AG08395 (cell line): ENCODE measurements around the gene MAP4K3.

Source experiments
- DNase-seq: peaks from one replicate; pipeline ENCODE4 v3.0.0; 2012; ENCODE audit warnings: mixed read lengths, low spot score

Gene MAP4K3

DNA sequence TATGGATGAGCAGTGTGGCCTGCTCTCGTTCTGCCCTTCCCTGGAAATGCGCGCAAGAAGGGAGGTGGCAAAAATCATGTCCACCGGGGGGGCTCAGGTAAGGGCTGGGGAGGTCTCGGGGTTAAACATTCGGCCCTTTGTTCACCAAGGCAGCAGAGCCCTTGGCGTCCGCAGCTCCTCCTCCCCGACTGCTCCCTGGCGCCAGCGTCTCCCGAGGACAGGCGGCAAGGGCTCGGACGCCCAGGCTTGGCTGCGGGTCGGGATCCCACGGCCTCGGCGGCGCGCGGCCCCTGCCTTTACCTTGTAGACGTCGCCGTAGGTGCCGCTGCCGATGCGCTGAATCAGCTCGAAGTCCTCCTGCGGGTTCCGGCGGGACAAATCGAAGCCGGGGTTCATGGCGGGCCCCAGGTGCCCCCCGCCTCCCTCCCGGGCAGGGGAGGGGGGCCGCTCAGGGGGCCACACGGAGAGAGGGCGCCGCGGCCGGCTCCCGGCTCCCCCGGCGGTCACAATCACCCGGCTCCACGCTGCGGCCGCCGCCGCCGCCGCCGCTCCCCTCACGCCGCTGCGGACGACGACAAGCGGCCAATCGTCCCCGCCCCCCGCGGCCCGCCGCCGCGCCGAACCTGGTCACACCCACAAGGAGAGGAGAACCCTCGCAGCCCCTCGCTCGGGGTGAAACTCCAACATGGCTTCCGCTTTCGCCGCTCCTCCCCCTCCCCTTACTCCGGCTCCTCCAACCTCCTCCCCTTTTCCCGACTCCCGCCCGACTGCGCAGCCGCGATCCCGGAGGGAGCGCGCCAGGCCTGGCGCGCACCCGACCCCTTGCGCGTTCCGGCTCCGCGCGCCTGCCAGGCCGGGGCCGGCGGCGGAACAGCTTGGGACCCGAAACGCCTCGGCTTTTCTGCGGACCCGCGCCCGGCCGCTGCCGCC lies at the start of gene MAP4K3:
MAP4K3 (minus strand) TSS at position 694 of the 930 bp plus-strand sequence; CDS start at position 396, 298 bp downstream.
- DNase-seq = peak; percentile 98

DNA sequence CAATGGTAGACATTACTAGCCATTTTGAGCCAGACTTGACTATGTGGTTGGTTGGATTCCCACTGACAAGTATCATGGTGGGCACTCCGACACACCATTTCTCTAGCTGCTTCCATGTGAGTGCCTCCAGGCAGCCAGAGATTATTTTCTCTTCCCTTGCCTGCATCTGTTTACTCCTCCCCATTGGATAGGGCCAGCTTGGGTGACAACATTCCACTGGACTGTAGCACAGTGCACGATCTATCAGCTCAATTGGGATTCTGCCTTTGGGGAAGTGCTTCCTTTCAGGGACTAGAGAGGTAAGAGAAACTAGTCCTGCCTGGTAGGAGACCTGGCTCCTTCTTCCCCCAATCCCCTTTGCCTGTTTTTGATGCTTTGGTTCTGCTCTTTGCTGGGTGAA lies 49.0 kb upstream of the MAP4K3 start:
- no peak for DNase-seq

DNA sequence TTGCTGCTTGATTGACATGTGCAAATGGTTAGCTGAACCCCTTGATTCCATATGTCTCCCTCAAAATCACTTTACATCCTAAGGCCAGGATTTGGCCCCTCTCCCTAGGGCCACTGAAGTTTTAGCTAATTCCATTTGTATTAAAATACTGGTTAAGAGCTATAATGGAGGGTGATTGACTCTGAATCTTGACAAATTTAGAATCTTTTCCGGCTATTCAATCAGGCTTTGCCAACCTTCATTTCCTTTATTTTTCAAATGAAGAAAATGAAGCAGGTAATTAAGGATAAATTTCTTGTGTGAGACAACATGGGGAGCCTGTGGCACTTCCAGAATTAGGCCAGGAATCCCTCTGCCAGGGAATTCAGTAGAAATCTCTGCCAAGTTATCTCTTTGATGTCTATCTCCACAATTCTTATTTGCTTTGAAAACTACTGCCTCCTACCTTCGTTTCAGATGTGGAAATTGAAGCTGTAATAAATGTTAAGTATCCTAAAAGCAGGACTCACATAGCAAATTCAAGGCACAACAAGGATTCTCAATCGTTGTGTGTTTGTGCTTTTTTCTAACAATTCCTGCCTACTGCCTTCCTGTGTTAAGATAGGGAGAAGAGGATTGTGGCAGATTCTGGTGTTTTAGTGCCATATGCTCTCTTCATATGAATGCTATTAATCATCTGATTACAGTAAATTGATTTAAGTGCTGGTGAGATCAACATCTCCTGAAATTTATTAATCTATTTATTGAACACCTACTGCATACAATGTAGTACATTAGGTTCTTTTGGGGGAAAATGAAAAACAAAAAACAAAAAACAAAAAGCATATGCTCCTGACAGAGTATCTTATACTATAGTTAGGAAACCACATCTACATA lies 47.8 kb upstream of the MAP4K3 start:
- DNase-seq = no peak

DNA sequence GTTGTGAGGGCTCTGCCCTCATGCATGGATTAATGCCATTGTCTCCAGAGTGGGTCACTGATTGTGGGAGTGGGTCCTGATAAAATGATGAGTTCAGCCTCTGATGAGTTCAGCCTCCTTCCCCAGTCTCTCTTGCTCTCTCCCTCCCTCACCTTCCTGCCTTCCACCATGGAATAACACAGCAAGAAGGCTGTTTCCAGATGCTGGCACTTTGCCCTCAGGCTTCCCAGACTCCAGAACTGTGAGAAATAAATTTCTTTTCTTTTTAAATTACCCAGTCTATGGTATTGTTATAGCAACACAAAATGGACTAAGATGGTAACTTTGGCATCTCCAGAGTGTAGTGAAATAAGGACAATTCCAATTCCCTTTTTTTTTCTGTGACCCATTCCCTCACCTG lies 47.1 kb upstream of the MAP4K3 start:
- no peak for DNase-seq

DNA sequence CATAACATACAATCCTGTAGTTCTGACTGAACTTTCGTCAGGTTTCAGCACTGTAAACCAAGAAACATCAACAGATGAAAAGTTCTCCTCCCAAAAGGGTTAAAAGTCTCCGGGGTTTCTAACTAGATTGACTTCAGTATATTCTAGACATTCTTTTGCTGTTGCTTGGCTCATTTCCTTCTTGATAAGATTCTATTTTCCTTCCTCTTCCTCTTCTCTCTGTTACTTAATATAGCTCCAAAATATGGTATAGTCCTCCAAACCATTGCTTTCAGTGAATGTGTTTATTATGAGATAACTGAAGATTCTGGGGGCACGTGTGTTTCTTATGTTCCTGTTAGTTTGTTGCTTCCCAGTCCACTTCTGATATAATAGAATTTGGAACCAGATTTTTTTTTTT lies 46.4 kb upstream of the MAP4K3 start:
- no peak for DNase-seq

DNA sequence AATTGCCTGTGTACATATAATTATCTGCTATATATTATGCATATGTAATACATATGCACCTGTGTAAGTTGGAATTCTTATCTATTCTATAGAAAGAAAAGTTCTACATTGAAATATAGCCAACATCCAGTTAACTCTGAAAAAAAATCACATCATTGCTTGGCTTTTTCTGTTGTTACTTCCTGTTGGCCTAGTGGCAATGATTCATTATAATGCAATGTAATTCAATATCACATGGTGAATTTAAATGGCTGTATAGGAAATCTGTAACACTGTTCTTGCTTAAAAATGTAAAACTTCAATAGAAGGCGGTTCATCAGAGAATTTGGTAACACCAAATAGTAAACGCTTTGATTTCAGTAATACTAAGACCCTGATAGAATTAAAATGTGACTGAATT lies 44.5 kb upstream of the MAP4K3 start:
- peak; percentile 51 for DNase-seq

DNA sequence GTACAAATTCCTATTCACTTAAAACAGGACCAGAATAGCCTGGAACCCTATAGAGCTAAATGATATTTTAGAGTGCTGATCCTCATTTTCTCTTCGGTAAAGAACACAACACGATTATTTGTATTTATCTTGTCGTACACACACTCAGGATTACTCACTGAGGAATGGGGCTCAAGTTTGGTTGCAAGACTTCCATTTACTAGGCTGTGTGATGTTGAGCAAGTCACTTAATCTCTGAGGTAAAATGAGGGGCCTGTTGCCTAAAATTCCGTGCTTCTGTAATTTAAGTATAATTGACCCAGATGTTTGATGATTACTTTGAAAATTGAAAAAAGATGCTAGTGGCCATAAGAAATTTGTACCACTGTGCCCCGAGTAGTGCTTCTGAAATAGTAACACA lies 42.6 kb upstream of the MAP4K3 start:
- no peak for DNase-seq

DNA sequence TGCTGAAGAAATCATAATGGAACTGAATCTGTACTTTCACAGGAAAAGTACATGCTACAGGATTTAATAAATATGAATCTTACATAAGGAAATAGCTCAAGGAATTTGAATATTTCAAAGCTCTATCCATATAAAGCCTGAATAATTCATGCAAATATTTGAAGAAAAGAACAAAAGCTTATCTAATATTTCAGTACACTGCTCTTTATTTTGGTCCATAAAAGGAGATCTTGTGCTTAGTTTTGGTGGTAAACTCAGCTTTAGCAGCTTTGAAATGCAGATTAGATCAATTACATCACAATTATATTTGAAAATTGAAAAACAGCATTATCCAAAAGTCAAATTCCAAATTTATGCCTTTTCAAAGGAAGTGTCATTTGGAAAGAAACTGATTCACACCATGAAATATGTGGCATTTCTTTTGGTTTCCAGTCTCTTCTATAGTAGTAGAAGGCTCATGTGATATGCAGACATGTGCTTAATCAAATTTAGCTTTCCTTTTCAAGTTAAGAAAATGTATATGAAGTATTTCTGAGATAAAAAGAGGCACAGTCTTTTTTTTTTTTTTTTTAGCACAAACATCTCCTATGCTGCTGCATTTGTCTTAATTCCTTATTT lies 42.1 kb upstream of the MAP4K3 start:
- no peak for DNase-seq

DNA sequence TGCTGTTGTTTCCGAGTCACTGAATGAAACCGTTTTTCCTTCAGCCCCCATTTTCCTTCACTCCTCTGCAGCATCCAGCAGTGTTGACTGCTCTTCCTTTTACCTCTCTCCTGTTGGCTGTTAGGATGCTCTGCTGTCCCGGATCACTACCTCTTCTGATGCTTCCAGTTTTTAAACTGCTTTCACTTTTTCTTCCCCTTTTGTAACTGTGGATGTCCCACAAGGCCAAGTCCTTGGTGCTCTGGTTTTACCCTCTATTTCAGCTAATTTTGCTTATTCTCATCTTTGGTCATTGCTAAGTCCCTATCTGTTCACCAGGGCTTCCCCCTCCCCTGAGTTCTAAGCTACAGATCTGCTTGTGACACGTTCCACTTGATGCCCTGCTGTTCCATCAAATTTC lies 39.4 kb upstream of the MAP4K3 start:
- no peak for DNase-seq

DNA sequence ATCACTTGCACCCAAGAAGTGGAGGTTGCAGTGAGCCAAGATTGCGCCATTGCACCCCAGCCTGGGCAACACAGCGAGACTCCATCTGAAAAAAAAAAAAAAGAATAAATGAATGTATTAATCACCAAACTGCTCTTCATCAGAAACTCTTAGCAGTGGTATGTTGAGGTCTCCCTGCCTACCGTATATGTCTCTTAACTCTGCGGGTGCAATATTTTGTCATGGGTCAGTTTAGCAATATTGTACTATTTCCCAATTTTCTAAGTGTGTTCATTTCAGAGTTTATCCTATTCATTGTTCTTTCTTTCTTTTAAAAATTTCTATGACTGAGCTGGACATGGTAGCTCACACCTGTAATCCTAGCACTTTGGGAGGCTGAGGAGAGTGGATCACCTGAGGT lies 37.9 kb upstream of the MAP4K3 start:
- no peak for DNase-seq

DNA sequence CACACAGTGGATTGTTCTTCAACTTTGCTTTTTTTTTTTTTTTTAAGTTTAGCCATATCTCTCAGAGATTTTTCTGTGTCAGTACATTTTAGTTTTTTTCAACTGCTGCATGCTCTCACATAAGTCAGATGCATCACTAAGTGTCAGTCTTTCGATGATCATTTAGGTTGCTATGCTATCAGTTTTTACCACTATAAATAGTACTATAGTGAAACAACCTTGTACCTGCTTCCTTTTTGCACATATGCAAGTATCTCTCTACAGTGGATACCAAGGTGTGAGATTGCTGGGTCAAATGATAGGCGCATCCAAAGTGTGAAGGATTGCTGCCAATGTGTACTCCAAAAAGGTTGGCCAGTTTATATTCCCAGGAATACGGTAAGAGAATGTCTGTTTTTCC lies 33.5 kb upstream of the MAP4K3 start:
- DNase-seq = no peak

DNA sequence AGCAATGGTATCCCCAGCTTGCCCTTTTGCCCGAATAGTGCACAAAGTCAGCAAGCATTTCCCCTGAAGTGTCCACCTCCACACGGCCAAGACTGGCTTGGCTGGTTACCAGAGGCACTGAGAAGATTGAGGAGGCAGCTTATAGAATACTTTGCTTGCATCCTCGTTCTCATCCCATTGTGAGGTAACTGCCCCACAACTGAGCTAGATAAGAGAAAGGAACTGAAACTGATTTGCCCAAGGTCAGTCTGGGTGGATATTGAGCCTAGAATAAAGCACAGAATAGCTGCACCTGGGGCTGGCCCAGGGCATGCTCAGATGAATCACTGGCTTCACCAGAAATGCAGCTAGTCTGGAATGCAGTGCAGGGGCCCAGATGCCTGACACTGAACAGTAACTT lies 32.7 kb upstream of the MAP4K3 start:
- DNase-seq = peak; percentile 44

DNA sequence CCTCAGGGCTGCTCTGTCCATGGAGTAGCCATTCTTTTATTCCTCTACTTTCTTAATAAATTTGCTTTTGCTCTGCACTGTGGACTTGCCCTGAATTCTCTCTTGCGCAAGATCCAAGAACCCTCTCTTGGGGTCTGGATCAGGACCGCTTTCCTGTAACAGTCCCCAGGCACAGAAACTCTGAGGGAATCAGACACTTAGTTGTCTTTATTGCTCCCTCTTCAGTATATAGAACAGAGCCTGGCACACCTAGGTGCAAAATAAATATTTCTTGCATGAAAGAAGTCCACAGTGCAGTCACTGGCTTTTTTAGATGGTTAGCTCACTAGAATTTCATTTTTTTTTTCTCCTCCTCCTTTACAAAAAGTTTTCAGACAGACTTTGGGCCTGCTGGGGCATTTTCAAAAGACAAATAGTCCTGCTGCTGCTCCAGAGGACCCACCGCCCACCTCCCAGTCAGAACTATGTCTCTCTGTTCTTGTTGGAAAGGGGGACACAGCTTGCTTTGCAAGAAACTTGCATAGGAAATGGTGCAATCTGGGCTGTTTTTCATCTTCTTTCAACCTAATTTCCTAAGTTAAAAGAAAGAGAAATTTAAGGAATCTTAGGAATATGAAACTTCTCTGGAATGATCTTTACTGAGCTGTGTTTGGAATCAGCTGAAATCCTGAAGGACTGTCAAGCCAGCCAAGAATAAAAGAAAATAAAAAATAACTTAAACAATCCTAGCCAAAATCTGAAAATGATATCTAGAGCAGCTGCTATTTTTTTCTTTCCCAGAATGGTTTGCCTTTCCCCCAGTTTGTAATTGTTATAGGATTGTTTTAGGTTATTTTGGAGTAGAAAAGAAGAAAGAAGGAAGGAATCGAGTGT lies 31.7 kb upstream of the MAP4K3 start:
- DNase-seq = peak; percentile 20

DNA sequence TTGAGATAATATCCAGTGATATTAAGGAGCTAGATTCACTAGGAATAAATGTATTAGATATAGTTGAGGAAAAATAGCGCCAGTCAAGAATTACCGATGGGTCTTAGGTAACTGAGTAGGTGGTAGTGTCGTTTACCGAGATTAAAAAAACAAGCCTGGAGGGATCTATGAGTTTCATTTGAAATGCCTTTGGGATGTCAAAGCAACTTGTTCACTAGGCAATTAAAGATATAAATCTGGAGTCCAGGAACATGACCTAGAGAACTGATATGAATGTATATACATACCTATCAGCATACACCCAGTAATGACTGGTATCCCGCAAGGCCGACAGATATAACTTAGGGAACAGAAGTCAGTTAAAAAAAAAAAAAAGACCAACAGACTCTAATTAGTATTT lies 29.2 kb upstream of the MAP4K3 start:
- DNase-seq = no peak

DNA sequence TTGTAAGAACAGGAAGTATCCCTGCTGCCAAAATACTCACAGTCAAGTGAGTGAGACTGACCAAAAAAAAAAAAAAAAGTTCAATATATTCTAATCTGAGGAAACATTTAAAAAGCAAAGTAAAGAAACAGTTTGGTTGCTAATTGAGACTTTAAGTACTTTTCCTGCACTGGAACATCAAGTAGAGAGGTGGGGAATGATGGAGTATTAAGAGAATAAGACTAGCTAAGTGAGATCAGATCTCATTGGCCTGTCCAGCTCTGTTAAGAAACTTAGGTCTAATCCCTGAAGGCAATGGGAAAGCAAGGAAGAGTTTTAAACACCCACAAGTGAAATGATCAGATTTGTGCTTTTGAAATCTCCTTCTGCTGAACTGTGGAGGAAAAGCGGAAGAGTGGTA lies 27.8 kb upstream of the MAP4K3 start:
- DNase-seq = no peak

DNA sequence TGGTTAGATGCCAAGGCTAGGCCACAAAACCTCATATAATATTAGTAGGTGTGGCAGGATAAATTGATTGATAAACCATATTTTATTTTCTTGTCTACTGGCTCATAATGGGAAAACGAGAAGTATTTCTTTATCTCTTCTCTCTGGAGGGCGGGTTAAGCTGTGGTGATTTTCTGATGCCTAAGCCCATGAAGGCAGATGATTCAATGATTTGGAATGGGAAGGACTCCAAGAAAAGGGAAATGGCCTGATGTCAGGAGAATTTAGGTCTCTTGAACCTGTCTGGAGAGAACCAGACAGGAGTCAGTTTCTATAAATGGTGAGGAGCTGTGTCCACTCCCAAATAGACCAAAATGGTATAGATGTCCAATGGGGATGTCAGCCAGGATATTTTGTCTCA lies 18.7 kb upstream of the MAP4K3 start:
- DNase-seq = no peak

DNA sequence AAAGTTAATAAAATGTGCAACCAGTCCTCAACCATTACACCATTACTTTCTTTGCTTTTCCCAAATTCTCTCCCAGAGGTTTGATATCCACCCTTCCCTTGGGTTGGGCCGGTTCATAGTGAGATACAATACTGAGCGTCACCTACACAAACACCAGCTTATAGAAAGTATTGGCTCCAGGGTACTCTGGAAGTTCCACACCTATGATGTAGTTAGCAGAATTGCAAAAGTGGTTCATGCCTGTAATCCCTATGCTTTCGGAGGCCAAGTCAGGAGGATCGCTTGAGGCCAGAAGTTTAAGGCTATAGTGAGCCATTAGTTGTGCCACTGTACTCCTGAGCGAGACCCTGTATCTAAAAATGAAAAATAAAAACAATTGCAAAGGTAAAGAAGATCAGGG lies 15.3 kb upstream of the MAP4K3 start:
- DNase-seq = no peak

DNA sequence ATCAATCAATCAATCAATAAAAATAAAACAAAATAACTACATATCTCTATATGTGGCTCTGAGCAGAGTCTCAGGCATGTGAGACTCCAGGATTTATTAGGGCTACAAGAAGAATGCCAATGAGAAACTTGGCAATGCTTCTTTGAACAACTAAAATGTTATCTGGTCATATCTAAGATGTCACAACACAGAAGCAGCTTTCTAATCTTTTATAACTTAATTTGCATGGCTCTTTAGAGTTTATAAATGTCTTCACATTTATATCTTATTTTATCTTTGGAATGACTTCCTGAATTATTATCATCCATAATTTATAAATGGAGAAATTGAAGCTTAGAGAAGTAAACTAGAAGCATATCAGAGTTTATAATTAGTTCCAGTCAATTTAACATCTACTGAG lies 14.9 kb upstream of the MAP4K3 start:
- no peak for DNase-seq

DNA sequence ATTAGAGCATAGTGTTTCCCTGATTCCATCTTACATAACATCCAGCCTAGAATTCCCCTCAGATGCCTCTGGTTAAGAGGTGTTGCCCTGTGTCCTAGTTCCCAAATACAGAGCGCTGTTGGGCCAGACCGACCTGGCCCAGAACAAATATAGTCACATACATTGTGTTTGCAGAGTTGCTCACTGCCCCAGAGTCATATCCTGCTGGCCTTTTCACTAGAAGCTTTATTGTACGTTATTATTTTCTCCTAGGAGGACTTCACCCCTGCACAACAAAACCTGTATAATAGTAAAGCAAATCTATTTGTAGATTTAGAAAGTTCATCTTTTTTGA lies 11.1 kb upstream of the MAP4K3 start:
- no peak for DNase-seq

DNA sequence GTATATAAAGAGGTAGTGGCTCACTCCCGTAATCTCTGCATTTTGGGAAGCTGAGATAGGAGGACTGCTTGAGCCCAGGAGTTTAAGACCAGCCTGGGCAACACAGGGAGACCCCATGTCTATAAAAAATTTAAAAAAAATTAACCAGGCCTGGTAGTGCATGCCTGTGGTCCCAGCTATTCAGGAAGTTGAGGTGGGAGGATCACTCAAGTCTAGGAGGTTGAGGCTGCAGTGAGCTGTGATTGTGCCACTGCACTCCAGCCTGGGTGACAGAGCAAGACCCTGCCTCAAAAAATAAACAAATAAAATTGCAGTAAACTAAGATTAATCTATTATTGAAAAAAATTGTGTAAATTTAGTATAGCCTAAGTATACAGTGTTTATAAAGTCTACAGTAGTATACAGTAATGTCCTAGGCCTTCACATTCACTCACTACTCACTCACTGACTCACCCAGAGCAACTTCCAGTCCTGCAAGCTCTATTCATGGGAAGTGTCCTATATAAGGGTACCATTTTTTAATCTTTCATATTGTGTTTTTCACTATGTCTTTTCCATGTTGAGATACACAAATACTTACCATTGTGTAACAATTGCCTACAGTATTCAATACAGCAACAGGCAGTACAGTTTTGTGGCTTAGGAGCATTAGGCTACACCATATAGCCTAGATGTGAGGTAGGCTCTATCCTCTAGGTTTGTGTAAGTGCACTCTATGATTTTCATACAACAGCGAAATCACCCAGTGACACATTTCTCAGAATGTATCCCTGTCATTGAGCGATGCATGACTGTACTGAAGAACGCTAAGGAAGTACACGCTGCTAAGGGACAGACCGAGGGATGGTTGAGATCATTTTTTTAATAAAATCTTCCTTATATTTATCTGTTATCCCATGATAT lies 10.4 kb upstream of the MAP4K3 start:
- DNase-seq = no peak

DNA sequence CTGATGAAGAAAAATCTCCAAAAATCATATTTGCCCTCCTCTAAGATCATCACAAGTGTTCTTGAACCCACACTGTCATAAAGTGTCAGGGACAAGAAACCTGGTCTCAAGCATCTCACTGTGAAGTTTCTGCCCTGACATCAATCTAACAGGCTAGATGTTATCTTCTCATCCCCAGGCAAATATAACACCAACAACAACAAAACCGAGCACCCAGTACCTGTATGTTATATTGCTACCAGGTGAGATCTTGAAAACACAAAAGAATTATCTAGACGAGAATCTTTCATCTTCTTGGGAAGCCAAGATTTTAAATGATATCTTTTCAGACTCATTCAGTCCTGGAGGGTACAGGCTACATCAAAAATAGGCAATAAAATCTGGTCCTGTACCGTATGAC lies 8.8 kb upstream of the MAP4K3 start:
- no peak for DNase-seq
